HG02973 (cell line): ENCODE results near the gene PCDHB7.
"Not testable (repeated sequence)": the region's sequence is repeated elsewhere in the genome, so short reads cannot be mapped to it uniquely, and the experiment has no call there.

Source experiments
- ATAC-seq: cut with Tn5 transposase; IDR thresholded peaks from one replicate; pipeline ENCODE4 v1.9.1; 2021; ENCODE audit warnings: moderate library complexity; ENCODE audit not compliant: unreplicated experiment

PCDHB7 gene

GRCh38 chr5:141179876-141180275, 7.4 kb downstream of the PCDHB7 start:
- not testable (repeated sequence) for ATAC-seq

GRCh38 chr5:141180313-141180712, 7.9 kb downstream of the PCDHB7 start:
- ATAC-seq = no peak

GRCh38 chr5:141182248-141182647, 9.8 kb downstream of the PCDHB7 start, which contains the start of gene PCDHB16:
Gene PCDHB16 (plus strand): TSS chr5:141182387. CDS start chr5:141182560, 173 bp downstream.
- no peak for ATAC-seq

GRCh38 chr5:141184117-141184855, 11.8 kb downstream of the PCDHB7 start:
- ATAC-seq = not testable (repeated sequence)

- no peak for ATAC-seq
These were observed 14.6 kb downstream of the PCDHB7 start, which contains the start of gene PCDHB9 for GRCh38 chr5:141186897-141187512. Gene PCDHB9 (plus strand): TSS chr5:141187161. CDS start chr5:141187319, 158 bp downstream.

GRCh38 chr5:141188682-141189081, 16.2 kb downstream of the PCDHB7 start:
- not testable (repeated sequence) for ATAC-seq

GRCh38 chr5:141189131-141189530, 16.7 kb downstream of the PCDHB7 start:
- not testable (repeated sequence) for ATAC-seq

- no peak for ATAC-seq
These were observed 19.8 kb downstream of the PCDHB7 start, which contains the start of gene PCDHB10 for GRCh38 chr5:141192110-141192725. Gene PCDHB10 (plus strand): TSS chr5:141192353. CDS start chr5:141192553, 200 bp downstream.

- ATAC-seq = not testable (repeated sequence)
These were observed 21.9 kb downstream of the PCDHB7 start for GRCh38 chr5:141194332-141194731.

GRCh38 chr5:141196363-141196762, 23.9 kb downstream of the PCDHB7 start:
- ATAC-seq = no peak

- ATAC-seq = no peak
These were observed 27.2 kb downstream of the PCDHB7 start, which contains the start of gene PCDHB11 for GRCh38 chr5:141199359-141200235. Gene PCDHB11 (plus strand): TSS chr5:141199627. CDS start chr5:141199775, 148 bp downstream.

- ATAC-seq = not testable (repeated sequence)
These were observed 28.7 kb downstream of the PCDHB7 start for GRCh38 chr5:141201126-141201525.

GRCh38 chr5:141201646-141202045, 29.2 kb downstream of the PCDHB7 start:
- not testable (repeated sequence) for ATAC-seq

GRCh38 chr5:141208478-141208877, 36.0 kb downstream of the PCDHB7 start, which contains the start of gene PCDHB12:
Gene PCDHB12 (plus strand): TSS chr5:141208719. CDS start chr5:141208908, 189 bp downstream.
- ATAC-seq = no peak

GRCh38 chr5:141210281-141210680, 37.8 kb downstream of the PCDHB7 start:
- not testable (repeated sequence) for ATAC-seq

- ATAC-seq = not testable (repeated sequence)
These were observed 38.4 kb downstream of the PCDHB7 start for GRCh38 chr5:141210849-141211248.

- ATAC-seq = not testable (repeated sequence)
These were observed 41.4 kb downstream of the PCDHB7 start, which contains the start of gene PCDHB13 for GRCh38 chr5:141213656-141214339. Gene PCDHB13 (plus strand): TSS chr5:141213919. CDS start chr5:141214124, 205 bp downstream.

- ATAC-seq = not testable (repeated sequence)
These were observed 42.1 kb downstream of the PCDHB7 start for GRCh38 chr5:141214583-141214982.

GRCh38 chr5:141215504-141215903, 43.1 kb downstream of the PCDHB7 start:
- not testable (repeated sequence) for ATAC-seq
